Esophagus squamous epithelium (tissue), 5 donors: ENCODE measurements around the gene RAPGEF3. TPM values are rescaled to one million over a fixed set of nuclear protein-coding genes. Genes with fewer than 3 reads are reported as not detected.
A peak's percentile ranks its signal among the peaks of the same experiment; 100 is the strongest.

Source experiments
- DNase-seq: peaks from one replicate; lab custom pipeline; 2025; lab: John Stamatoyannopoulos, UW
- H3K27ac ChIP-seq, 4 donors: fragments of 200-600 bp; sonication (generic); one replicate each; pipeline ENCODE4 v1.5.1; 2016 to 2019; ENCODE audit warnings: mild to moderate bottlenecking in 1 of 4
- H3K27me3 ChIP-seq, 4 donors: fragments of 200-600 bp; sonication (generic); 1 replicate in 3 of 4; 2 replicates in 1 of 4; pipeline versions ENCODE4 v1.5.1 to v1.6.0; 2017 to 2021; ENCODE audit warnings: antibody characterized with exemption in 1 of 4
- H3K36me3 ChIP-seq, 3 donors: fragments of 200-600 bp; sonication (generic); one replicate each; pipeline ENCODE4 v1.5.1; 2016 to 2019
- H3K4me1 ChIP-seq, 3 donors: fragments of 200-600 bp; sonication (generic); one replicate each; pipeline ENCODE4 v1.5.1; 2017 to 2019
- H3K4me3 ChIP-seq, 4 donors: fragments of 200-600 bp; sonication (generic); 1 replicate in 3 of 4; 2 replicates in 1 of 4; pipeline ENCODE4 v1.5.1; 2016 to 2019; ENCODE audit warnings: mild to moderate bottlenecking in 2 of 4, moderate library complexity in 1 of 4
- H3K9me3 ChIP-seq, 3 donors: fragments of 200-600 bp; sonication (generic); one replicate each; pipeline ENCODE4 v1.5.1; 2016 to 2019
- CTCF ChIP-seq, 6 experiments: fragments of 450-650 bp in 4 of 6; fragments of 200-600 bp in 2 of 6; sonication (generic) in 2 of 6; IDR thresholded peaks; one replicate each; pipeline ENCODE4 v1.5.1; 2016 to 2019; ENCODE audit warnings: antibody characterized with exemption in 6 of 6, mild to moderate bottlenecking in 4 of 6, moderate library complexity in 4 of 6
- POLR2A ChIP-seq, 4 donors: fragments of 450-650 bp; IDR thresholded peaks; one replicate each; pipeline ENCODE4 v1.6.1; 2017; ENCODE audit warnings: antibody characterized with exemption in 4 of 4, mild to moderate bottlenecking in 4 of 4, moderate library complexity in 3 of 4
- WGBS, 2 donors: methylation state at CpG; one replicate each; pipeline ENCODE4 v1.1.5; 2018; 5-methylcytosine and 5-hydroxymethylcytosine counted together
- intact Hi-C: fragments of 100-400 bp; cut with DNase I; formaldehyde crosslinking; loops from one replicate; pipeline ENCODE4 v1.15.0; 2022
- total RNA-seq, 4 donors: library from RNA; depleted of rRNA; stranded (reverse); fragments of >200 nt; gene quantifications; one replicate each; pipeline ENCODE4 v1.1.0, GENCODE V29; 2016
- donor health status: DM: yes; HTN: yes; CAD: no.

RAPGEF3 gene
- total RNA-seq, 4 donors from 2014 or later: 12.9 to 39.3 (median 22.5) TPM

- peaks cover 60 to 100% (median 74%) of the 10 kb centered on the region in 3 donors for H3K36me3 ChIP-seq
- peaks cover 0 to 10% (median 0%) of the 10 kb centered on the region in 3 donors for H3K4me1 ChIP-seq
- DNase-seq: no peak
- TF ChIP-seq CTCF (IDR thresholded peaks at IDR 0.05): no peak
- TF ChIP-seq POLR2A (IDR thresholded peaks at IDR 0.05): no peak
- H3K9me3 ChIP-seq: no peaks in the 10 kb centered on the region
- intact Hi-C loops: no loop called here
- H3K27ac ChIP-seq: peak overlapping the region in 1 of 4 donors; percentile 11
- H3K27me3 ChIP-seq: no peaks in the 10 kb centered on the region
- no peak overlapping the region for H3K4me3 ChIP-seq
- 83 to 92% methylated on average over 6 to 9 of the region's 14 CpGs for WGBS, 2 donors
Measured at GRCh38 chr12:47791351-47791746, 32.7 kb upstream of the RAPGEF3 start.

DNA sequence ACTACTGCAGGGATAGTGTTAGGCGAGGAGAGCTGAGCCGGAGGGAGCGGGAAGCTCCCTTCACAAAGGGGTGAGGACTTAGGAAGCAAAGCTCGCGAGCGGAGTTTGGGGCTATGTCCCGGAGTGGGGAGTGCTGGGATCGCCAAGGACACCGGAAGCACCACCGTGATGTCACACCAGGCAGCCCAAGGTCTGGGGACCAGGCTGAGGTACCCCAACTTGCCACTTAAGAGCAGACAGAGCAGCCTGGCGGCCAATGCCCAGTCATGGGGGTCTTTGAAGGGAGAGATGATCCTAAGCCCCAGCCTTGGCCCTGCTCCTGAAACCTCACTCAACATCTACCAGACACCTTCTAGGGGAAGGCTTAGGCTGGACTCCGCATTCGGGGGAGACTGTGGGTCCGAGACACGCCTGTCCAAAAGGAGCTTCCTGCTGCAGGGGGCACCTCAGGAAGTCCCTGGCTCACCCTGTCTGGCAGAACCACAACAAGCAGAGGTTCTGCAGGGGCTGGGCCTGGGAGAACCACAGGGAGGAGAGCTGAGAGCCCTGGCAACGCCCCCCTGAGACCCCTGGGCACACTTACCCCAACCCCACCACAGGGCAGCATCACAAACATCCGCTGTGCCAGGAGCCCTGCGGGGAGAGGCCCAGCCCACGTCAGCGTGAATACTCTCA lies 32.1 kb upstream of the RAPGEF3 start:
- no peak for TF ChIP-seq CTCF (IDR thresholded peaks at IDR 0.05)
- TF ChIP-seq POLR2A (IDR thresholded peaks at IDR 0.05): no peak
- no peaks in the 10 kb centered on the region for H3K9me3 ChIP-seq
- H3K36me3 ChIP-seq: peaks cover 58 to 100% (median 69%) of the 10 kb centered on the region in 3 donors
- intact Hi-C loops: no loop called here
- peaks cover 0 to 15% (median 0%) of the 10 kb centered on the region in 3 donors for H3K4me1 ChIP-seq
- no peak overlapping the region for H3K4me3 ChIP-seq
- no peaks in the 10 kb centered on the region for H3K27me3 ChIP-seq
- 83 to 90% methylated on average over 10 to 11 of the region's 20 CpGs for WGBS, 2 donors
- H3K27ac ChIP-seq: no peak overlapping the region
- DNase-seq: no peak

DNA sequence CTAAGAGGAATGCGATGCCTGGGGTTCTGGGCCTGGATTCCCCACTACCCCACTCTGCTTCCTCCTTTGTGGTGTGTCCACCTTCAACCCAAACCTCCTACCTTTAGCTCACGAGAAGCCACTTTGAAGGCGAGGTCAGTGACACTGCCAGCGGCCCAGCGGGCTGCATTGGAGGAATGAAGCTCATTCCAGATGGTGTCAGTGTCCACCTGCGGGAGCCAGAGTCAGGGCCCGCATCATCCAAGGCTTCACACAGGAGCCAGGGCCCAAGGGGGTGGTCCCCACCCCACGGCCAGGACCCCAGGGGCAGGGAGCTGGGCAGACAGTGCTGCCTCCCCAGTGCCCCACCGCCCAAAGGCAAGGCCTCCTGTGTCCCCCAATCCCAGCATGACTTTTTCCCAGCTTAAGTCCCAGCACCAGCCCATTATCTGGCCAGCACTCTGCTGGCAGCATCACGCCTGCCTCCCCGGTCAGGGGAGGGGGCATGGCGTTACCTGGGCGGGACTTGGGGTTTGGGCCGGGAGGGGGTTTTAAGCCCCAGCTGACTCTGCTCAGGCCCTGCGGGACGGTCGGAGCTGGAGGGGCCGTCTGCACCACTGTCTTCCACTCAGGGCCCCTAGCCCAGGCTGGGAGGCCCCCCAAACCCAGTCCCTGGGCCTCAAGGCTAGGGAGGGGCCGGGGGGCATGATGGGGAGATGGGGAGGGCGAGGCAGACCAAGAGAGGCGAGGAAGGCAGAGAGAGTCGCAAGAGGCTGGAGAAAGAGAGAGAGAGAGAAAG lies 31.2 kb upstream of the RAPGEF3 start:
- Histone ChIP-seq H3K27me3 (no peaks in the 10 kb centered on the region), H3K4me1 (peaks cover 0 to 24% (median 0%) of the 10 kb centered on the region in 3 donors), H3K4me3 (no peak overlapping the region), H3K36me3 (peaks cover 58 to 100% (median 69%) of the 10 kb centered on the region in 3 donors), H3K9me3 (no peaks in the 10 kb centered on the region), H3K27ac (no peak overlapping the region)
- 71 to 93% methylated on average over 1 to 8 of the region's 22 CpGs for WGBS, 2 donors
- TF ChIP-seq POLR2A (IDR thresholded peaks at IDR 0.05) (no peak), CTCF (IDR thresholded peaks at IDR 0.05) (no peak)
- intact Hi-C loops: no loop called here
- DNase-seq: no peak

DNA sequence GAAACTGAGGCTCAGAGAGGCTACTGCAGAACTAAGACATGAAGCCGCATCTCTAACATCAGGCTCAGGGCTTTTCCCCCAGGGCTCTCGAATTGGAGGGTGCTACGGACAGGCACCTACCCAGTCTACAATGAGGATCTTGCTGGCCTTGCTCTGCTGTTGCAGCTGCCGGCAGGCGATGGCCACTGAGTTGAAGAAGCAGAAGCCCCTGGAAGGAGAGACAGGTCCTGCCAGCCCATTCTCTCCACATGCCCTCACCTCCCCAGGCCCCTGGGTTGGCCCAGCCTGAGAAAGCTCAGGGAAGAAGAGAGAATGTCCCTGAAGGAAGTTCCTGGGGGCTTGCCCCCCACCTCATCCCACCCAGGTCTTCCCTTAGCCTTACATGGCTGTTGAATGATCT lies 30.5 kb upstream of the RAPGEF3 start:
- H3K27me3 ChIP-seq: no peaks in the 10 kb centered on the region
- TF ChIP-seq POLR2A (IDR thresholded peaks at IDR 0.05): no peak
- TF ChIP-seq CTCF (IDR thresholded peaks at IDR 0.05): no peak
- intact Hi-C loops: no loop called here
- WGBS, 2 donors: 81 to 100% methylated on average over 1 to 5 of the region's 5 CpGs
- no peak overlapping the region for H3K27ac ChIP-seq
- no peak overlapping the region for H3K4me3 ChIP-seq
- DNase-seq: no peak
- H3K4me1 ChIP-seq: peaks cover 0 to 29% (median 0%) of the 10 kb centered on the region in 3 donors
- H3K9me3 ChIP-seq: no peaks in the 10 kb centered on the region
- peaks cover 59 to 100% (median 67%) of the 10 kb centered on the region in 3 donors for H3K36me3 ChIP-seq
